ENCODE measurements around the gene CRP. TPM values are rescaled to one million over a fixed set of nuclear protein-coding genes. Genes with fewer than 3 reads are reported as not detected.
"Not testable (repeated sequence)": the region's sequence is repeated elsewhere in the genome, so short reads cannot be mapped to it uniquely, and the experiment has no call there.

The CRP gene
- polyA plus RNA-seq, 12 donors: not detected

DNA sequence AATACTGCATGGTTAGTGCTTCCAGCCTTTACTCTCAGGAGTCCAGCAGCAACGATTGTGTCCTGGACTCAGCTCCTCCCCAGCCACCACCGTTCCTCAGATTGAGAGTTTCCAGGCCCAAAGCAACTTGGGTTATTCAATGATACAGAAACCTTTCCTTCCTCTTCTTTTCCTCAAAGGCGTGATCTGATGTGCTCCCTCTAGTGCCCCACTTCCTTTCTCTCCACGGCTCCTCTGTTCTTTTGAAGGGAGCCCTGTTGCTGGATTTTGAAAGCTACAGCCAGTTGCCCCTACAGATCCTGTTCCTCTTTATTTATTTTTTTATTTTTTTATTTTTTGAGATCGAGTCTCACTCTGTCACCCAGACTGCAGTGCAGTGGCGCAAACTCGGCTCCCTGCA is 14.1 kb downstream of the CRP start:
- DNase-seq: no peak

GRCh38 chr1:159699653-159700052 is 14.7 kb downstream of the CRP start:
- DNase-seq: no peak

DNA sequence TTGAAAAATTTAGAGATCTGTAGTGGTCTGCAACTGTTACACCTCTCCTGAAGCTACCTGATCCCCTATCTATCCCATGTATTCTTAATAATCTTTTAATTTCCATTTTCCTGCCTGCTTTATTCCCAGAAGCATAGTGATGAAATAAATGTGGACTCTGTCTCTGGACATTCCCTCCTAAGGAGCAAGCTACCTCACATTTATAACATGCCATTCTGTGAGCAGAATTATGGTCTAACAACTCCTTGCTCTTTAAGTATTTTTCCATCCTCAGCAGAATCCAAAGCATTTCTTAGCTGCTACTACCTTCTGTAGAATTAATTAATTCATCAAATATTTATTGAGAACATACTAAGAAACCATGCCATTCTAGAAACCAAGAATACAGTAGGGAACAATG is 15.1 kb downstream of the CRP start:
- no peak for DNase-seq

- no peak for DNase-seq
Observed at GRCh38 chr1:159687511-159687910, 26.9 kb downstream of the CRP start.

- DNase-seq: no peak
Observed at GRCh38 chr1:159686599-159687299, 27.6 kb downstream of the CRP start.

- DNase-seq: no peak
Observed at GRCh38 chr1:159678939-159679338, 35.5 kb downstream of the CRP start.

GRCh38 chr1:159675046-159675445 is 39.3 kb downstream of the CRP start:
- DNase-seq: no peak

GRCh38 chr1:159672390-159672789 is 42.0 kb downstream of the CRP start:
- DNase-seq: not testable (repeated sequence)

- DNase-seq: no peak
Observed at GRCh38 chr1:159669338-159669737, 45.1 kb downstream of the CRP start.

GRCh38 chr1:159668739-159669138 is 45.6 kb downstream of the CRP start:
- no peak for DNase-seq

- no peak for DNase-seq
Observed at GRCh38 chr1:159664247-159664646, 50.1 kb downstream of the CRP start.

DNA sequence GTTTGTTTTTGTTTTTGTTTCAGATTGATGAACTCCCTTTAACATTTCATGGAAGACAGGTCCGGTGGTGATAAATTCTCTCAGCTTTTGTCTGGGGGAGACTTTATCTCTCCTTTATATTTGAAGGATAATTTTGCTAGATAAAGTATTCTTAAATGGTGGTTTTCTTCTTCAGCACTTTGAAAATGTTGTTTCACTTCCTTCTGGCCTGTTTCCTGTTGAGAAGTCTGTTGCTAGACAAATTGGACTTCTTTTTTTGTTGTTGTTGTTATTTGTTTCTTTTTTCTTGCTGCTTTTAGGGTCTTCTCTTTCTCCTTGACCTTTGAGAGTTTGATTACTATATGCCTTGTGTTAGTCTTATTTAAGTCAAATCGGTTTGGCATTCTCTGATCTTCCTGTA is 50.8 kb downstream of the CRP start:
- no peak for DNase-seq

Other genes with a start within 250 kb of the CRP start
- not detected for gene OR10J5, start 178.6 kb downstream of the CRP start, polyA plus RNA-seq (ENCODE audit: insufficient read length in 12 of 12)
- gene APCS, start 126.8 kb downstream of the CRP start, polyA plus RNA-seq (ENCODE audit: insufficient read length in 12 of 12): not detected
- 10 to 100 TPM in 2 of 12 donors, 1 to 10 TPM in 9, not detected in 1; 4.9 to 25.6 (median 6.0) TPM for gene DUSP23, start 66.4 kb upstream of the CRP start, polyA plus RNA-seq (ENCODE audit: insufficient read length in 12 of 12)
- gene FCRL6, start 87.8 kb upstream of the CRP start, polyA plus RNA-seq (ENCODE audit: insufficient read length in 12 of 12): under 1 TPM in 7 of 12 donors, not detected in 5; 0.10 to 0.34 (median 0.20) TPM
- gene SLAMF8, start 112.3 kb upstream of the CRP start, polyA plus RNA-seq (ENCODE audit: insufficient read length in 12 of 12): 1 to 10 TPM in 1 of 12 donors, under 1 TPM in 7, not detected in 4; 0.05 to 2.0 (median 0.42) TPM
- not detected for gene VSIG8, start 148.1 kb upstream of the CRP start, polyA plus RNA-seq (ENCODE audit: insufficient read length in 12 of 12)
- gene CFAP45, start 185.6 kb upstream of the CRP start, polyA plus RNA-seq (ENCODE audit: insufficient read length in 12 of 12): under 1 TPM in 10 of 12 donors, not detected in 2; 0.22 to 0.54 (median 0.27) TPM
- gene TAGLN2, start 210.9 kb upstream of the CRP start, polyA plus RNA-seq (ENCODE audit: insufficient read length in 12 of 12): 100 to 1,000 TPM in 11 of 12 donors, not detected in 1; 150 to 239 (median 173) TPM
- gene IGSF9, start 231.0 kb upstream of the CRP start, polyA plus RNA-seq (ENCODE audit: insufficient read length in 12 of 12): 10 to 100 TPM in 1 of 12 donors, 1 to 10 TPM in 3, under 1 TPM in 7, not detected in 1; 0.22 to 27.3 (median 0.56) TPM
- gene SLAMF9, start 239.6 kb upstream of the CRP start, polyA plus RNA-seq (ENCODE audit: insufficient read length in 12 of 12): not detected